Endodermal cell (in vitro differentiated cells): ENCODE data around the gene IFI27L1. TPM values are rescaled to one million over a fixed set of nuclear protein-coding genes. Genes with fewer than 3 reads are reported as not detected.

Experiments used
- DNase-seq: peaks from one replicate; pipeline ENCODE4 v3.0.0-alpha.2; 2017
- H3K27ac ChIP-seq: 2 replicates; pipeline ENCODE4 v1.5.1; 2013; ENCODE audit warnings: mild to moderate bottlenecking, low read depth, low read length, moderate library complexity
- H3K27me3 ChIP-seq: 2 replicates; pipeline ENCODE4 v1.6.1; 2013; ENCODE audit warnings: mild to moderate bottlenecking, low read length, moderate library complexity; ENCODE audit not compliant: insufficient read depth, control insufficient read depth, poor library complexity, severe bottlenecking
- H3K36me3 ChIP-seq: 2 replicates; pipeline ENCODE4 v1.7.0; 2013; ENCODE audit warnings: mild to moderate bottlenecking, low read length, moderate library complexity; ENCODE audit not compliant: control insufficient read depth, insufficient read depth
- H3K4me1 ChIP-seq: one replicate; pipeline ENCODE4 v1.7.0; 2013; ENCODE audit warnings: low read length; ENCODE audit not compliant: control insufficient read depth, insufficient read depth
- H3K4me3 ChIP-seq: 2 replicates; pipeline ENCODE4 v1.5.1; 2013; ENCODE audit warnings: mild to moderate bottlenecking, low read length, moderate library complexity
- H3K9ac ChIP-seq: 2 replicates; pipeline ENCODE4 v1.6.1; 2013; ENCODE audit warnings: mild to moderate bottlenecking, low read length, moderate library complexity; ENCODE audit not compliant: poor library complexity, severe bottlenecking; ENCODE audit errors: extremely low read depth
- H3K9me3 ChIP-seq: 2 replicates; pipeline ENCODE4 v1.6.1; 2013; ENCODE audit warnings: mild to moderate bottlenecking, low read length, moderate library complexity; ENCODE audit not compliant: control insufficient read depth
- H3K27ac Mint-ChIP-seq: 2 replicates; pipeline ENCODE4 v1.8.0; 2020; ENCODE audit warnings: mixed read lengths
- H3K27me3 Mint-ChIP-seq: 2 replicates; pipeline ENCODE4 v1.8.0; 2021; ENCODE audit warnings: mild to moderate bottlenecking, mixed read lengths; ENCODE audit not compliant: insufficient read depth
- H3K36me3 Mint-ChIP-seq: 2 replicates; pipeline ENCODE4 v1.8.0; 2020; ENCODE audit warnings: low read depth, mixed read lengths
- H3K4me1 Mint-ChIP-seq: 2 replicates; pipeline ENCODE4 v1.8.0; 2020; ENCODE audit warnings: mixed read lengths
- H3K4me3 Mint-ChIP-seq: 2 replicates; pipeline ENCODE4 v1.8.0; 2020; ENCODE audit warnings: mild to moderate bottlenecking, moderate library complexity, mixed read lengths
- H3K9me3 Mint-ChIP-seq: 2 replicates; pipeline ENCODE4 v1.8.0; 2020; ENCODE audit warnings: mild to moderate bottlenecking, mixed read lengths
- CTCF ChIP-seq: fragments of 200-600 bp; sonication (generic); conservative IDR thresholded peaks from 2 replicates; pipeline ENCODE4 v1.5.0; 2021; ENCODE audit warnings: antibody characterized with exemption, mild to moderate bottlenecking
- WGBS, 2 experiments: methylation state at CpG; one replicate each; pipeline versions ENCODE4 v1.1.5 to v1.1.7; 2013; ENCODE audit warnings: missing lambda C conversion rate in 2 of 2, mixed read lengths in 1 of 2; ENCODE audit not compliant: insufficient coverage in 1 of 2, insufficient read length in 1 of 2; 5-methylcytosine and 5-hydroxymethylcytosine counted together
- total RNA-seq, 2 donors: library from RNA; stranded (reverse); fragmentation: NEBNext Ultra II Directional in 1 of 2; extraction: Animal tissue kit (Norgen Biotek cat#: 25700) in 1 of 2; gene quantifications; 2 replicates in 1 of 2; 3 replicates in 1 of 2; pipeline ENCODE4 v1.2.1, GENCODE V29; 2021

The IFI27L1 gene
- total RNA-seq, 2 donors from 2014 or later: 40.0 to 47.2 TPM

- peaks cover 87% of the 10 kb centered on the region for H3K36me3 ChIP-seq
- no peaks in the 10 kb centered on the region for H3K4me1 ChIP-seq
- Mint-ChIP-seq H3K4me1 (no peaks in the 10 kb centered on the region), H3K4me3 (no peak overlapping the region), H3K27ac (peak overlapping the region; percentile 58), H3K36me3 (peaks cover 67% of the 10 kb centered on the region), H3K27me3 (no peaks in the 10 kb centered on the region), H3K9me3 (no peaks in the 10 kb centered on the region)
- H3K27ac ChIP-seq: no peak overlapping the region
- no peaks in the 10 kb centered on the region for H3K27me3 ChIP-seq
- WGBS, 2 experiments: 82 to 86% methylated on average over 6 to 9 of the region's 9 CpGs
- DNase-seq: peak; percentile 78
- no peaks in the 10 kb centered on the region for H3K9me3 ChIP-seq
- no peak overlapping the region for H3K9ac ChIP-seq
- no peak overlapping the region for H3K4me3 ChIP-seq
- peak; percentile 78 for TF ChIP-seq CTCF
These were observed 30.0 kb upstream of the IFI27L1 start for GRCh38 chr14:94051115-94051514.

GRCh38 chr14:94051779-94052178 is 29.3 kb upstream of the IFI27L1 start:
- no peak for DNase-seq

GRCh38 chr14:94052199-94052598 is 28.9 kb upstream of the IFI27L1 start:
- Histone ChIP-seq H3K4me3 (no peak overlapping the region), H3K9me3 (no peaks in the 10 kb centered on the region), H3K36me3 (peaks cover 93% of the 10 kb centered on the region), H3K27me3 (no peaks in the 10 kb centered on the region), H3K9ac (no peak overlapping the region), H3K4me1 (no peaks in the 10 kb centered on the region), H3K27ac (no peak overlapping the region)
- DNase-seq: no peak
- H3K27me3 Mint-ChIP-seq: no peaks in the 10 kb centered on the region
- WGBS, 2 experiments: 98 to 100% methylated on average over 1 of the region's 1 CpG
- TF ChIP-seq CTCF: no peak
- peaks cover 73% of the 10 kb centered on the region for H3K36me3 Mint-ChIP-seq
- no peak overlapping the region for H3K27ac Mint-ChIP-seq
- H3K9me3 Mint-ChIP-seq: no peaks in the 10 kb centered on the region
- H3K4me3 Mint-ChIP-seq: no peak overlapping the region
- no peaks in the 10 kb centered on the region for H3K4me1 Mint-ChIP-seq

More at GRCh38 chr14:94051779-94052178, 29.3 kb upstream of the IFI27L1 start:
- Histone ChIP-seq H3K36me3 (peaks cover 92% of the 10 kb centered on the region), H3K9me3 (no peaks in the 10 kb centered on the region), H3K27me3 (no peaks in the 10 kb centered on the region), H3K27ac (no peak overlapping the region), H3K9ac (no peak overlapping the region), H3K4me1 (no peaks in the 10 kb centered on the region), H3K4me3 (no peak overlapping the region)
- H3K4me1 Mint-ChIP-seq: no peaks in the 10 kb centered on the region
- H3K36me3 Mint-ChIP-seq: peaks cover 74% of the 10 kb centered on the region
- peak overlapping the region; percentile 58 for H3K27ac Mint-ChIP-seq
- H3K27me3 Mint-ChIP-seq: no peaks in the 10 kb centered on the region
- no peak overlapping the region for H3K4me3 Mint-ChIP-seq
- no peak for TF ChIP-seq CTCF
- H3K9me3 Mint-ChIP-seq: no peaks in the 10 kb centered on the region
- WGBS, 2 experiments: 86 to 100% methylated on average over 1 to 3 of the region's 3 CpGs
